ENCODE data around the gene ZBTB20. TPM values are rescaled to one million over a fixed set of nuclear protein-coding genes. Genes with fewer than 3 reads are reported as not detected.
A peak's percentile ranks its signal among the peaks of the same experiment; 100 is the strongest.

Gene ZBTB20
- total RNA-seq, 1 experiment from 2014 or later: 3.7 TPM

- intact Hi-C loops (cut with micrococcal nuclease): no loop called here
- no peak for TF ChIP-seq CTCF (conservative IDR thresholded peaks at IDR 0.05; ENCODE audit: low read depth, low read length)
- TF ChIP-seq EZH2phosphoT487 (IDR thresholded peaks at IDR 0.05; ENCODE audit: borderline replicate concordance, low read length): no peak
- TF ChIP-seq EZH2 (IDR thresholded peaks at IDR 0.05; ENCODE audit: low read length, unreplicated experiment): no peak
- ChIA-PET POLR2A (ENCODE audit: unreplicated experiment) (no interaction called here), CTCF (no interaction called here)
- no peaks in the 10 kb centered on the region for H3K79me2 ChIP-seq (ENCODE audit: low read length)
- no peak within 1 kb of the TSS for H3K9ac ChIP-seq (ENCODE audit: low read length)
- H3K4me1 ChIP-seq (ENCODE audit: insufficient read depth, low read length): no peaks in the 10 kb centered on the region
- no peaks in the 10 kb centered on the region for H3F3A ChIP-seq (ENCODE audit: low read length, unreplicated experiment)
- H3K36me3 ChIP-seq (ENCODE audit: low read depth, low read length): no peaks in the 10 kb centered on the region; the same call in 1 of the 2 replicates
- H2AFZ ChIP-seq (ENCODE audit: low read length): no peak within 1 kb of the TSS
- no TSS peak for BruUV-seq (replicated peaks)
- H3K4me3 ChIP-seq (ENCODE audit: low read length): no peak within 1 kb of the TSS
- H3K9me2 ChIP-seq (replicated peaks; ENCODE audit: low read length): no peaks in the 10 kb centered on the region
- peaks cover 9% of the 10 kb centered on the region; the same call in 1 of the 2 replicates for H3K27me3 ChIP-seq (ENCODE audit: low read length)
- DNase-seq (no peak), ATAC-seq (no peak)
- no peak within 1 kb of the TSS for H3K4me2 ChIP-seq (ENCODE audit: low read length)
- H3K27ac ChIP-seq (ENCODE audit: low read length): no peak within 1 kb of the TSS
- no peaks in the 10 kb centered on the region for H3K9me3 ChIP-seq (ENCODE audit: low read length)
- no peaks in the 10 kb centered on the region for H4K20me1 ChIP-seq (ENCODE audit: low read length)
Observed at GRCh38 chr3:114293838-114294535, 853.1 kb downstream of the ZBTB20 start, which contains the start of gene TIGIT. TIGIT (plus strand) TSS chr3:114294028; CDS start chr3:114294062, 34 bp downstream.

- Histone ChIP-seq H3K4me1 (ENCODE audit: insufficient read depth, low read length) (no peaks in the 10 kb centered on the region), H3K79me2 (ENCODE audit: low read length) (no peaks in the 10 kb centered on the region), H3K4me3 (ENCODE audit: low read length) (no peak overlapping the region), H4K20me1 (ENCODE audit: low read length) (no peaks in the 10 kb centered on the region), H3K4me2 (ENCODE audit: low read length) (no peak overlapping the region), H3K27me3 (ENCODE audit: low read length) (peaks cover 8% of the 10 kb centered on the region; the same call in 1 of the 2 replicates), H3K36me3 (ENCODE audit: low read depth, low read length) (no peaks in the 10 kb centered on the region; the same call in 1 of the 2 replicates), H3K9me3 (ENCODE audit: low read length) (no peaks in the 10 kb centered on the region), H3K9me2 (replicated peaks; ENCODE audit: low read length) (no peaks in the 10 kb centered on the region), H3F3A (ENCODE audit: low read length, unreplicated experiment) (no peaks in the 10 kb centered on the region), H3K9ac (ENCODE audit: low read length) (no peak overlapping the region), H3K27ac (ENCODE audit: low read length) (no peak overlapping the region), H2AFZ (ENCODE audit: low read length) (no peak overlapping the region)
- peak; percentile 59 for DNase-seq
- TF ChIP-seq CTCF (conservative IDR thresholded peaks at IDR 0.05; ENCODE audit: low read depth, low read length) (peak; percentile 81), EZH2phosphoT487 (IDR thresholded peaks at IDR 0.05; ENCODE audit: borderline replicate concordance, low read length) (no peak)
- BruUV-seq (replicated peaks): no TSS peak
- POLR2A ChIA-PET (ENCODE audit: unreplicated experiment): no interaction called here
- ATAC-seq: peak; percentile 72; the same call in 1 of the 2 replicates
- CTCF ChIA-PET: no interaction called here
- intact Hi-C loops (cut with micrococcal nuclease): no loop called here
Observed at GRCh38 chr3:114290911-114291901, 855.9 kb downstream of the ZBTB20 start.

Measured in PC-3 (cell line).